ENCODE data around the gene RABEP1. TPM values are rescaled to one million over a fixed set of nuclear protein-coding genes. Genes with fewer than 3 reads are reported as not detected.
"Not testable (repeated sequence)": the region's sequence is repeated elsewhere in the genome, so short reads cannot be mapped to it uniquely, and the experiment has no call there.

Gene RABEP1
- polyA plus RNA-seq, 1 experiment = 14.9 TPM

- no peak overlapping the region for H3K4me3 ChIP-seq (ENCODE audit: low read depth, low read length)
- CTCF ChIA-PET = interaction anchor here (0.7 to 2.3 kb wide), 10 partner anchors 10 to 328 kb away, joined by 3 to 10 read pairs (median 4); partner anchors contain the start of genes C1QBP and ZNF594
- DNase-seq (ENCODE audit: low read depth) = no peak
- TF ChIP-seq CTCF (IDR thresholded peaks at IDR 0.05; ENCODE audit: insufficient read depth, low read depth, low read length) = peak; percentile 57
- H3K36me3 ChIP-seq (ENCODE audit: control insufficient read depth, insufficient read depth, low read length) = no peaks in the 10 kb centered on the region; the same call in 1 of the 2 replicates
- no peaks in the 10 kb centered on the region for H3K27me3 ChIP-seq (ENCODE audit: control insufficient read depth, insufficient read depth, low read length)
- POLR2A ChIA-PET = no interaction called here
Measured at GRCh38 chr17:5237541-5238016, 44.5 kb upstream of the RABEP1 start.

- POLR2A ChIA-PET = no interaction called here
- CTCF ChIA-PET = interaction anchor here (0.7 to 2.3 kb wide), 7 partner anchors 10 to 329 kb away, joined by 3 to 10 read pairs (median 5); partner anchors contain the start of gene ZNF594
Measured at GRCh38 chr17:5238333-5238732, 43.8 kb upstream of the RABEP1 start.

GRCh38 chr17:5239769-5240168 is 42.3 kb upstream of the RABEP1 start:
- POLR2A ChIA-PET; H3K36me3 ChIP-seq (ENCODE audit: control insufficient read depth, insufficient read depth, low read length); DNase-seq (ENCODE audit: low read depth); H3K27me3 ChIP-seq (ENCODE audit: control insufficient read depth, insufficient read depth, low read length); H3K4me3 ChIP-seq (ENCODE audit: low read depth, low read length): not testable (repeated sequence)
- CTCF ChIA-PET = interaction anchor here (1.0 kb wide), 1 partner anchor 37 kb away, joined by 3 read pairs; no protein-coding TSS in a partner anchor

More at GRCh38 chr17:5238333-5238732, 43.8 kb upstream of the RABEP1 start:
- H3K36me3 ChIP-seq (ENCODE audit: control insufficient read depth, insufficient read depth, low read length) = no peaks in the 10 kb centered on the region; the same call in 1 of the 2 replicates
- no peaks in the 10 kb centered on the region for H3K27me3 ChIP-seq (ENCODE audit: control insufficient read depth, insufficient read depth, low read length)
- no peak for DNase-seq (ENCODE audit: low read depth)
- no peak for TF ChIP-seq CTCF (IDR thresholded peaks at IDR 0.05; ENCODE audit: insufficient read depth, low read depth, low read length)
- H3K4me3 ChIP-seq (ENCODE audit: low read depth, low read length) = no peak overlapping the region

GRCh38 chr17:5241861-5242671 is 40.0 kb upstream of the RABEP1 start:
- POLR2A ChIA-PET = no interaction called here
- no peak for DNase-seq (ENCODE audit: low read depth)
- no peak for TF ChIP-seq CTCF (IDR thresholded peaks at IDR 0.05; ENCODE audit: insufficient read depth, low read depth, low read length)
- Histone ChIP-seq H3K27me3 (ENCODE audit: control insufficient read depth, insufficient read depth, low read length) (no peaks in the 10 kb centered on the region), H3K4me3 (ENCODE audit: low read depth, low read length) (no peak overlapping the region), H3K36me3 (ENCODE audit: control insufficient read depth, insufficient read depth, low read length) (no peaks in the 10 kb centered on the region)
- CTCF ChIA-PET = interaction anchor here (0.8 to 1.0 kb wide), 2 partner anchors 8 to 47 kb away, joined by 3 to 4 read pairs; no protein-coding TSS in a partner anchor

GRCh38 chr17:5247621-5248020 is 34.5 kb upstream of the RABEP1 start:
- ChIA-PET POLR2A (no interaction called here), CTCF (no interaction called here)
- no peak for TF ChIP-seq CTCF (IDR thresholded peaks at IDR 0.05; ENCODE audit: insufficient read depth, low read depth, low read length)
- no peak overlapping the region for H3K4me3 ChIP-seq (ENCODE audit: low read depth, low read length)
- DNase-seq (ENCODE audit: low read depth) = no peak
- H3K36me3 ChIP-seq (ENCODE audit: control insufficient read depth, insufficient read depth, low read length) = no peaks in the 10 kb centered on the region
- H3K27me3 ChIP-seq (ENCODE audit: control insufficient read depth, insufficient read depth, low read length) = no peaks in the 10 kb centered on the region
